Placental epithelial cell (primary cell): Measurements from ENCODE around the gene KIAA1191. TPM values are rescaled to one million over a fixed set of nuclear protein-coding genes. Genes with fewer than 3 reads are reported as not detected.
A peak's percentile ranks its signal among the peaks of the same experiment; 100 is the strongest.

Experiments
- small RNA-seq: library from RNA; depleted of rRNA; stranded (forward); fragments of <200 nt; gene quantifications from one replicate; pipeline ENCODE3, GENCODE V24; 2012
- total RNA-seq: library from RNA; depleted of rRNA; stranded (reverse); fragments of >200 nt; gene quantifications from 2 replicates; pipeline ENCODE4 v1.2.3, GENCODE V29; 2012

KIAA1191 gene, protein sequence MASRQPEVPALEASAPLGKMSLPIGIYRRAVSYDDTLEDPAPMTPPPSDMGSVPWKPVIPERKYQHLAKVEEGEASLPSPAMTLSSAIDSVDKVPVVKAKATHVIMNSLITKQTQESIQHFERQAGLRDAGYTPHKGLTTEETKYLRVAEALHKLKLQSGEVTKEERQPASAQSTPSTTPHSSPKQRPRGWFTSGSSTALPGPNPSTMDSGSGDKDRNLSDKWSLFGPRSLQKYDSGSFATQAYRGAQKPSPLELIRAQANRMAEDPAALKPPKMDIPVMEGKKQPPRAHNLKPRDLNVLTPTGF
- total RNA-seq: 46.7 and 80.8 TPM in 2 replicates

DNA sequence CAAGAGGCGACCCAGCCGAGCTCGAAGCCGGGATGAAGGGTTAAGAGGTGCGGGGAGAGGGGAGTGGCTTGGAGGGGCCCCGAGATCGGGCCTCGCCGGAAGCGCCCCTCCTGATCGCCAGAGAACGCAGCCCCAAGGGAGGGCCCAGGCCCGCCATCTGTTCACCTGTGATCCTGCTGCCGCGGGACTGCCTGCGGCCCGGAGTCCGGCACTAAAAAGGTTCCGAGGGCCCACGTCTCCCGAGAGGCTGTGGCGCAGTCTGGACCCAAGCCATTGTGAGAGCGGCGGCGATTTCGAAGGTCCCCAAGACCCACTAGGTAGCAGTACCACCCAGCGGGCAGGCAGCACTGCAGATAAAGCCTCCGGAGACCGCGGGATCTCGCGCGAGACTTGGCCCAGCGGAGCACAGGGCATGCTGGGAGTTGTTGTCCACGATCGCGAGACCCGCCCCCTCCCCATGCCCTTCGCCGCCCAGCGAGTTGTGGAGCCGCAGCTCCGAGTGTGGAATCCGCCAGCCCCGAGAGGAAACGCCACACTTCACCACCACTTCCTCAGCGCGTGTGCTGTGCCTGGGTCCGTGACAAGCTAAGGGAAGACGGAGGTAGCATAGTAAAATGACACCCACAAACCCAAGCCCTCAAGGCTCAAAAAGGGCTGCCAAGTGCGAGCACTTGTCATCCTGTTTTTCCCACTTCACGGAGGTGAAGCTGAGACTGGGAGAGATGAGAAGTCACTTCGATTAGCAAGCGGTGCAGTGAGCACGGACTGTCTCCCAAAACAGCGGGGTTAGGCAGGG, at the start of gene KIAA1191:
KIAA1191 (minus strand) TSS at position 328 of the 796 bp plus-strand sequence. CDS start 2,256 bp downstream, outside the sequence.

DNA sequence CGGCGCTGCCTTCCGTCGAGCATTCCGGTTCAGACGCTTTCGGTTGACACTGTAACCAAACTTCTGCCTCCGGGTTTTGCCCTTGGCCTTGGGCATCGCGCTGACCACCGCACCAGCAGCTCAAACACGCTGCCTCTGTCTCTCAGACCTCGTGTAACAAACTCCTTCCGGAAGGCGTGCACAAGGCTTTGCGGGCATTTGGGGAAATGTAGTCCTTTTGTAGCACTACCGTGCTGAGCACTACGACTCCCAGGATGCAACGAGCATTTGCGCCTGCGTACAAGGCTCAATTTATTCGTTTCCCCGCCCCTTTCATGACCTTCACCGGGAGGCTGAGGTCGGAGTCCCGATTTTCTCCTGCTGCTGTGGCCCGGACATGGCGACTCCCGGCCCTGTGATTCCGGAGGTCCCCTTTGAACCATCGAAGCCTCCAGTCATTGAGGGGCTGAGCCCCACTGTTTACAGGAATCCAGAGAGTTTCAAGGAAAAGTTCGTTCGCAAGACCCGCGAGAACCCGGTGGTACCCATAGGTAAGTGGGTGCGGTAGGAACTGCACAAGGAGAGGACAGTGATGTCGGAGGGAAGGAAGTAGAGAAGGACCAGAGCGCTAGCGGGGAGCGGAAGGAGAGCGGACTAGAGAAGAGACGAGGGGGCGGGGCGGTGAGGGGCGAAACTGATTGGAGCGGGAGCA, 27.0 kb upstream of the KIAA1191 start, which contains the start of the genes HIGD2A and NOP16:
HIGD2A (plus strand) TSS at position 308 of the 691 bp plus-strand sequence; CDS start at position 377, 69 bp downstream.
NOP16 (minus strand) TSS at position 155 of the 691 bp plus-strand sequence; CDS start at position 96, 59 bp downstream.

DNA sequence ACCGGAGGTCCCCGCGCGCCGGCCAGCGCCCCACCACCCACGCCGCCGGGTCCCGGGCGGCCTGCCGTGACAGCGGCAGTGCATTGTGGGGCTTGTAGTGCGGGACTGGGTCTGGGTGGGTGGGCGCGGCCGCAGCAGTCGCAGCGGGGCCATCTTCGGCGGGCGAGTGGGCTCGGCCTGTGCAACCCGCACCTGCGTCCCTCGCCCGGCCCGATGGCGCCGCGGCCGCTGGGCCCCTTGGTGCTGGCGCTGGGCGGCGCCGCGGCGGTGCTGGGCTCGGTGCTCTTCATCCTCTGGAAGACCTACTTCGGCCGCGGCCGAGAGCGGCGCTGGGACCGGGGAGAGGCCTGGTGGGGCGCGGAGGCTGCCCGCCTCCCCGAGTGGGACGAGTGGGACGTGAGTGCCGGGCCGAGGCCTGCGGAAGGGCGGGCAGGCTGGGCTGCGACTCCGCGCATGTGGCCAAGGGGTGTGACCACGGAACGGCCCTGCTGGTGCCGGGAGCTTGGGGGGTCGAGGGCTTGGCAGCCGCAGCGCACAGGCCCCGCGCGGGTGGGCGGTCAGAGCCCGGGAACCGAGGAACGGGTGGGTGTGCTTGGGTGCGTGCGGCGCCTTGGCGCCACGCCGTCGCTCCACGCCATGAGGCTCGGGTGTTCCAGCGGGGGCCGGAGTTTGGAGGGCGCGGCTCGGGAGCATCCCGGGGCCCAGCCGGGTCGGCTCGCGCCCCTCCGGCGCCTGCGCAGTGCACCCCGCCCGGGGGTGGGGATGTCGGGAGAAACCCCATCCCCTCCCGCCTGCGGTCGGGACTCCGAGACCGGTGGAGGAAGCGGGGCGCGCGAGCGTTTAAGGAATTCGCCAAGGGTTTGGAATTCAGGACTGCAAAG, 4.0 kb upstream of the KIAA1191 start, which contains the start of gene ARL10:
ARL10 (plus strand) TSS at position 137 of the 881 bp plus-strand sequence; CDS start at position 214, 77 bp downstream.

Small RNA genes lying within 50 kb of the gene (small RNA-seq; reads per million reads assigned to genes)
- gene MIR1271: 1.6 reads per million, percentile 72 among the genes with 10 or more reads in this experiment

Other genes with a start within 250 kb of the KIAA1191 start
- 0.54 and 3.5 TPM in 2 replicates for gene SIMC1, start 123.3 kb downstream of the KIAA1191 start, total RNA-seq
- 9.8 and 13.0 TPM in 2 replicates for gene ARL10, start 3.7 kb upstream of the KIAA1191 start, total RNA-seq
- 7.9 and 11.5 TPM in 2 replicates for gene NOP16, start 26.8 kb upstream of the KIAA1191 start, total RNA-seq
- gene HIGD2A, start 27.0 kb upstream of the KIAA1191 start, total RNA-seq: 41.3 and 63.2 TPM in 2 replicates
- gene CLTB, start 54.8 kb upstream of the KIAA1191 start, total RNA-seq: 115 and 400 TPM in 2 replicates
- gene FAF2, start 86.6 kb upstream of the KIAA1191 start, total RNA-seq: 36.1 and 45.8 TPM in 2 replicates
- gene RNF44, start 175.6 kb upstream of the KIAA1191 start, total RNA-seq: 5.9 and 8.6 TPM in 2 replicates
- gene CDHR2, start 187.6 kb upstream of the KIAA1191 start, total RNA-seq: not detected in 2 replicates
- 2.7 and 4.8 TPM in 2 replicates for gene GPRIN1, start 248.4 kb upstream of the KIAA1191 start, total RNA-seq